Measurements from ENCODE around the gene ARMC10.
"Not testable (repeated sequence)": the region's sequence is repeated elsewhere in the genome, so short reads cannot be mapped to it uniquely, and the experiment has no call there.

ARMC10 gene

DNA sequence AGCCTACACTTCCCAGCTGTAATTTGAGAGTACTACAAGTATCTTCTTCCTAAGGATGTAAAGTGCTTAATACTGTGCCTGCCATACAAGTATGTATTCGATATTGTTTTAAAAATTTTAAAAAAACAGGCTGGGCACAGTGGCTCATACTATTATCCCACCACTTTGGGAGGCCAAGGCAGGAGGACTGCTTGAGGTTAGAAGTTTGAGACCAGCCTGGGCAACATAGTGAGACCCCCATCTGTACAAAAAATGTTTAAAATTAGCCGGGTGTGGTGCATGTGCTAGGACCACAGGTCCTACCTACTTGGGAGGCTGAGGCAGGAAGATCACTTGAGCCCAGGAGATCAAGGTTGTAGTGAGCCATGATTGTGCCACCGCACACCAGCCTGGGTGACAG, 8.3 kb downstream of the ARMC10 start:
- Histone ChIP-seq H3F3A (ENCODE audit: insufficient read depth, low read length) (no peaks in the 10 kb centered on the region), H3K27me3 (ENCODE audit: insufficient read depth, low read length) (no peaks in the 10 kb centered on the region), H3K9ac (ENCODE audit: low read length) (no peak overlapping the region), H3K9me3 (ENCODE audit: low read length) (no peaks in the 10 kb centered on the region), H3K9me2 (ENCODE audit: low read depth, low read length) (no peaks in the 10 kb centered on the region), H4K20me1 (ENCODE audit: insufficient read depth, low read length) (no peaks in the 10 kb centered on the region), H3K4me1 (ENCODE audit: insufficient read depth, low read length, severe bottlenecking) (no peaks in the 10 kb centered on the region), H3K4me2 (ENCODE audit: low read length) (no peak overlapping the region), H3K4me3 (ENCODE audit: low read depth, low read length, poor library complexity, severe bottlenecking) (no peak overlapping the region), H2AFZ (ENCODE audit: low read length) (no peak overlapping the region), H3K79me2 (ENCODE audit: insufficient read depth, low read length) (peaks cover 6% of the 10 kb centered on the region), H3K27ac (ENCODE audit: low read depth, low read length, poor library complexity, severe bottlenecking) (no peak overlapping the region), H3K36me3 (ENCODE audit: insufficient read depth, low read length) (peaks cover 54% of the 10 kb centered on the region)
- TF ChIP-seq EZH2 (IDR thresholded peaks at IDR 0.05; ENCODE audit: borderline replicate concordance, low read length): no peak
- TF ChIP-seq, protein P1, sequence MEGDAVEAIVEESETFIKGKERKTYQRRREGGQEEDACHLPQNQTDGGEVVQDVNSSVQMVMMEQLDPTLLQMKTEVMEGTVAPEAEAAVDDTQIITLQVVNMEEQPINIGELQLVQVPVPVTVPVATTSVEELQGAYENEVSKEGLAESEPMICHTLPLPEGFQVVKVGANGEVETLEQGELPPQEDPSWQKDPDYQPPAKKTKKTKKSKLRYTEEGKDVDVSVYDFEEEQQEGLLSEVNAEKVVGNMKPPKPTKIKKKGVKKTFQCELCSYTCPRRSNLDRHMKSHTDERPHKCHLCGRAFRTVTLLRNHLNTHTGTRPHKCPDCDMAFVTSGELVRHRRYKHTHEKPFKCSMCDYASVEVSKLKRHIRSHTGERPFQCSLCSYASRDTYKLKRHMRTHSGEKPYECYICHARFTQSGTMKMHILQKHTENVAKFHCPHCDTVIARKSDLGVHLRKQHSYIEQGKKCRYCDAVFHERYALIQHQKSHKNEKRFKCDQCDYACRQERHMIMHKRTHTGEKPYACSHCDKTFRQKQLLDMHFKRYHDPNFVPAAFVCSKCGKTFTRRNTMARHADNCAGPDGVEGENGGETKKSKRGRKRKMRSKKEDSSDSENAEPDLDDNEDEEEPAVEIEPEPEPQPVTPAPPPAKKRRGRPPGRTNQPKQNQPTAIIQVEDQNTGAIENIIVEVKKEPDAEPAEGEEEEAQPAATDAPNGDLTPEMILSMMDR (IDR thresholded peaks at IDR 0.05; ENCODE audit: low read length): no peak

DNA sequence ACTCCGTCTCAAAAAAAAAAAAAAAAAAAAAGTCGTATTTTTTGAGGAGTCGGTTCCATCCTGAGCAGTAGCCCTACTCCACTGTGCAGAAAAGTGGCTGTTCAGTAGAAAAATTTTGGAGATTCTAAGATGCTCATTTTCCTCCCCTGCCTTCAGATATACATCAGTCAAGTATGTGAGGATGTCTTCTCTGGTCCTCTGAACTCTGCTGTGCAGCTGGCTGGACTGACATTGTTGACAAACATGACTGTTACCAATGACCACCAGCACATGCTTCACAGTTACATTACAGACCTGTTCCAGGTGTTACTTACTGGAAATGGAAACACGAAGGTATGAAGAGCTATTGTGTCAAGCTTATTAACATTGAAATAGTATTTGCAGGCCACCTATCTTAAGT, 17.4 kb downstream of the ARMC10 start:
- H4K20me1 ChIP-seq (ENCODE audit: insufficient read depth, low read length); H3F3A ChIP-seq (ENCODE audit: insufficient read depth, low read length); H3K4me3 ChIP-seq (ENCODE audit: low read depth, low read length, poor library complexity, severe bottlenecking); H3K4me2 ChIP-seq (ENCODE audit: low read length); H3K9ac ChIP-seq (ENCODE audit: low read length); H3K27me3 ChIP-seq (ENCODE audit: insufficient read depth, low read length); H3K4me1 ChIP-seq (ENCODE audit: insufficient read depth, low read length, severe bottlenecking); H3K9me2 ChIP-seq (ENCODE audit: low read depth, low read length); H3K27ac ChIP-seq (ENCODE audit: low read depth, low read length, poor library complexity, severe bottlenecking); H3K9me3 ChIP-seq (ENCODE audit: low read length); H3K79me2 ChIP-seq (ENCODE audit: insufficient read depth, low read length); H2AFZ ChIP-seq (ENCODE audit: low read length): not testable (repeated sequence)
- peaks cover 68% of the 10 kb centered on the region for H3K36me3 ChIP-seq (ENCODE audit: insufficient read depth, low read length)

DNA sequence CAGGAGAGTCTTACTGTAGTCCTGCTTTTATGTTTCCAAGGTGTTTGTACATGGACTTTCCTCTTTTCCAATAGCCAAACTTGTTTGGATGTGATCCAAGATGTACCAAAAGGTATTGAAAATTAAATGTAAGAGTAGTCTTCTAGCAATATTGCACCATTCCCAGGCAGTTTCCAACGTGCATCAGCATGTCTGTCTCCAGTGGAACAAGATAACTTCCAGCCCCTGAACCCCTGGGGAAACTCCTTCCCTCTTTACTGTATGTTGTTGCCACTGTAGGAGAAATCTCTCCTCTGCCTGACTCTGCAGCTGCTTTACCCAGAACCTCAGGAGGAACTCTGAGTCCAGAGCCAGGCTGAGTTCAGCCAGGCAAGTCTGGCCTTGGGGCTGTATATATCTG, 18.5 kb downstream of the ARMC10 start:
- Histone ChIP-seq H3K9me3 (ENCODE audit: low read length) (no peaks in the 10 kb centered on the region), H3F3A (ENCODE audit: insufficient read depth, low read length) (peaks cover 10% of the 10 kb centered on the region), H3K4me1 (ENCODE audit: insufficient read depth, low read length, severe bottlenecking) (no peaks in the 10 kb centered on the region), H3K9ac (ENCODE audit: low read length) (no peak overlapping the region), H4K20me1 (ENCODE audit: insufficient read depth, low read length) (no peaks in the 10 kb centered on the region), H3K27ac (ENCODE audit: low read depth, low read length, poor library complexity, severe bottlenecking) (no peak overlapping the region), H3K9me2 (ENCODE audit: low read depth, low read length) (no peaks in the 10 kb centered on the region), H3K27me3 (ENCODE audit: insufficient read depth, low read length) (no peaks in the 10 kb centered on the region), H3K36me3 (ENCODE audit: insufficient read depth, low read length) (peaks cover 63% of the 10 kb centered on the region), H3K4me3 (ENCODE audit: low read depth, low read length, poor library complexity, severe bottlenecking) (no peak overlapping the region), H3K4me2 (ENCODE audit: low read length) (no peak overlapping the region), H2AFZ (ENCODE audit: low read length) (no peak overlapping the region), H3K79me2 (ENCODE audit: insufficient read depth, low read length) (no peaks in the 10 kb centered on the region)
- no peak for TF ChIP-seq EZH2 (IDR thresholded peaks at IDR 0.05; ENCODE audit: borderline replicate concordance, low read length)
- TF ChIP-seq, protein P1 (IDR thresholded peaks at IDR 0.05; ENCODE audit: low read length): no peak

DNA sequence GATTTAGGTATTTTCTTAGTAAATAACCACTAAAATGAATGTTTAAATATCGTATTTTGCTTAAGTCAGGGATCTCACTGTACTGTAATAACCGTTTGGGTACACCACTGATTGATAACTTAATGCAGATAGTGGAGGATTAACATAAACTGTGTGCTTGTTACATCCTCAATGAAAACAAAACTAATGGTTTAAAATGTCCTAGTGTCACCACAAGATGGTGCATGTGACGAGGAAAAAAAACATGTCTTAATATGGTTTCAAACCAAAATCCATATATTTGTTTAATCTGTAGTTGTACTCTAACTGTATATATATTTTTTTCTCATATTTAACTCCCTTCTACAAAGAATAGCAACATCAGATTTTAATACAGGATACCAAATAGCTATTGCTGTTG, 19.2 kb downstream of the ARMC10 start:
- no peaks in the 10 kb centered on the region for H3K27me3 ChIP-seq (ENCODE audit: insufficient read depth, low read length)
- no peak overlapping the region for H3K9ac ChIP-seq (ENCODE audit: low read length)
- TF ChIP-seq, protein P1 (IDR thresholded peaks at IDR 0.05; ENCODE audit: low read length): peak; percentile 59
- TF ChIP-seq EZH2 (IDR thresholded peaks at IDR 0.05; ENCODE audit: borderline replicate concordance, low read length): no peak
- H3K4me1 ChIP-seq (ENCODE audit: insufficient read depth, low read length, severe bottlenecking): no peaks in the 10 kb centered on the region
- no peak overlapping the region for H3K4me2 ChIP-seq (ENCODE audit: low read length)
- no peak overlapping the region for H3K4me3 ChIP-seq (ENCODE audit: low read depth, low read length, poor library complexity, severe bottlenecking)
- no peaks in the 10 kb centered on the region for H3K79me2 ChIP-seq (ENCODE audit: insufficient read depth, low read length)
- no peaks in the 10 kb centered on the region for H4K20me1 ChIP-seq (ENCODE audit: insufficient read depth, low read length)
- peaks cover 56% of the 10 kb centered on the region for H3K36me3 ChIP-seq (ENCODE audit: insufficient read depth, low read length)
- H2AFZ ChIP-seq (ENCODE audit: low read length): no peak overlapping the region
- H3K9me2 ChIP-seq (ENCODE audit: low read depth, low read length): no peaks in the 10 kb centered on the region
- no peak overlapping the region for H3K27ac ChIP-seq (ENCODE audit: low read depth, low read length, poor library complexity, severe bottlenecking)
- no peaks in the 10 kb centered on the region for H3K9me3 ChIP-seq (ENCODE audit: low read length)
- peaks cover 10% of the 10 kb centered on the region for H3F3A ChIP-seq (ENCODE audit: insufficient read depth, low read length)

DNA sequence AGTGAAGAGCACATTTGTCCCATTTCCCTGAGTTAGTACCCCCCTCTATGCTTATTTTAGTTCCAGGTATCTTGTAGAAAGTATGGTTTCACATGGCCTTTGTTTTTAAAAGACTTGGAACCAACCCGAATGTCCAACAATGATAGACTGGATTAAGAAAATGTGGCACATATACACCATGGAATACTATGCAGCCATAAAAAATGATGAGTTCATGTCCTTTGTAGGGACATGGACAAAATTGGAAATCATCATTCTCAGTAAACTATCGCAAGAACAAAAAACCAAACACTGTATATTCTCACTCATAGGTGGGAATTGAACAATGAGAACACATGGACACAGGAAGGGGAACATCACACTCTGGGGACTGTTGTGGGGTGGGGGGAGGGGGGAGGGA, 20.6 kb downstream of the ARMC10 start:
- not testable (repeated sequence) for H4K20me1 ChIP-seq (ENCODE audit: insufficient read depth, low read length); H3K79me2 ChIP-seq (ENCODE audit: insufficient read depth, low read length); H3K9me3 ChIP-seq (ENCODE audit: low read length); H3K4me3 ChIP-seq (ENCODE audit: low read depth, low read length, poor library complexity, severe bottlenecking); H3K27ac ChIP-seq (ENCODE audit: low read depth, low read length, poor library complexity, severe bottlenecking); H3K4me1 ChIP-seq (ENCODE audit: insufficient read depth, low read length, severe bottlenecking); H3K9me2 ChIP-seq (ENCODE audit: low read depth, low read length); H3K4me2 ChIP-seq (ENCODE audit: low read length); H3K9ac ChIP-seq (ENCODE audit: low read length); H3K27me3 ChIP-seq (ENCODE audit: insufficient read depth, low read length); H3F3A ChIP-seq (ENCODE audit: insufficient read depth, low read length); H2AFZ ChIP-seq (ENCODE audit: low read length)
- H3K36me3 ChIP-seq (ENCODE audit: insufficient read depth, low read length): peaks cover 54% of the 10 kb centered on the region
